Bronchial epithelial cell (primary cell): ENCODE data around the gene MGST3. TPM values are rescaled to one million over a fixed set of nuclear protein-coding genes. Genes with fewer than 3 reads are reported as not detected.

ENCODE experiments used
- DNase-seq: peaks from one replicate; pipeline ENCODE4 v3.0.0-alpha.2; 2010; ENCODE audit warnings: low read depth
- FAIRE-seq: peaks from 2 replicates; lab custom pipeline; 2011; peaks lifted over from hg19 to GRCh38; lab: Jason Lieb, UNC
- H3K27me3 ChIP-seq: 2 replicates; pipeline ENCODE4 v1.5.1; 2011; ENCODE audit warnings: low read length; ENCODE audit not compliant: control insufficient read depth, insufficient read depth
- H3K36me3 ChIP-seq: 2 replicates; pipeline ENCODE4 v1.5.1; 2011; ENCODE audit warnings: low read length; ENCODE audit not compliant: control insufficient read depth, insufficient read depth
- H3K4me3 ChIP-seq: 2 replicates; pipeline ENCODE4 v1.5.1; 2011; ENCODE audit warnings: mild to moderate bottlenecking, low read depth, low read length, control low read depth
- total RNA-seq: library from RNA; depleted of rRNA; stranded (reverse); fragments of >200 nt; gene quantifications from 2 replicates; pipeline ENCODE4 v1.2.1, GENCODE V29; 2014
- TF ChIP-seq, protein P1 (sequence below): IDR thresholded peaks from 2 replicates; pipeline ENCODE4 v1.5.1; 2011; ENCODE audit warnings: mild to moderate bottlenecking, moderate library complexity, low read length, control low read depth, inconsistent platforms; ENCODE audit not compliant: insufficient read depth, severe bottlenecking

The MGST3 gene
- total RNA-seq, 1 donor from 2014 or later: 50.3 TPM

DNA sequence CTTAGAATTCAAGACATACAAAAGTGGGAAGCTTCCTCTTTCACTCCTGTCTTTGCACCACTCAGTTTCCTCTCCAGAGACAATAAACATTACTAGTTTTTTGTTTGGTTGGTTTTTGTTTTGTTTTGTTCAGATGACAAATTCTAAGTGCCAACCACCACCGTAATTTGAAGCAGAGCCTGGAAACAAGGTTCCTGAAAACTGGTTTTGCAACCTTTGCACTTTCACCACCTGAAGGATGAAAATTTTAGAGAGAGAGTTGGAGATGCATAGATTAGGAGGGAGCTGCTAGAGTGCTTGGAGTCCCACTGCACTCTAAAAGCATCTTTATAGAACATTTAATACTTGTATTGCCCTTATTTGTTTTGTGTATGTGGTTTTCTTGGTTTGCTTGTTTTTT is 20.2 kb upstream of the MGST3 start:
- FAIRE-seq: no peak
- H3K4me3 ChIP-seq: no peak overlapping the region
- no peaks in the 10 kb centered on the region for H3K27me3 ChIP-seq

DNA sequence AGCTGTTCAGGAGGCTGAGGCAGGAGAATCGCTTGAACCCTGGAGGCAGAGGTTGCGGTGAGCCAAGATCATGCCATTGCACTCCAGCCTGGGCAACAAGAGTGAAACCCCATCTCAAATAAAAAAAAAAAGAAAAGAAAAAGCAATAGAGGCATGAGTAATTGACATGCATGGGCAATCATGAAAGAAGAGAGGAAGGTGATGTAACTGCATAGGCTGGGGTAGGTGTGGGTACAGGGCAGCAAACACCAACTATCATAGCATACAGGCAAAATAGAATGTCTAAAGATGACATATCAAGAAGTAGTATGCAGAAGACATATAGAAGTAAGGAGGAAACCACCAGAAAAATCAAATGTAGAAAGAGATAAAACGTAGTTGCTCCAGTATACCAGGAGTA is 19.0 kb upstream of the MGST3 start:
- TF ChIP-seq, protein P1, sequence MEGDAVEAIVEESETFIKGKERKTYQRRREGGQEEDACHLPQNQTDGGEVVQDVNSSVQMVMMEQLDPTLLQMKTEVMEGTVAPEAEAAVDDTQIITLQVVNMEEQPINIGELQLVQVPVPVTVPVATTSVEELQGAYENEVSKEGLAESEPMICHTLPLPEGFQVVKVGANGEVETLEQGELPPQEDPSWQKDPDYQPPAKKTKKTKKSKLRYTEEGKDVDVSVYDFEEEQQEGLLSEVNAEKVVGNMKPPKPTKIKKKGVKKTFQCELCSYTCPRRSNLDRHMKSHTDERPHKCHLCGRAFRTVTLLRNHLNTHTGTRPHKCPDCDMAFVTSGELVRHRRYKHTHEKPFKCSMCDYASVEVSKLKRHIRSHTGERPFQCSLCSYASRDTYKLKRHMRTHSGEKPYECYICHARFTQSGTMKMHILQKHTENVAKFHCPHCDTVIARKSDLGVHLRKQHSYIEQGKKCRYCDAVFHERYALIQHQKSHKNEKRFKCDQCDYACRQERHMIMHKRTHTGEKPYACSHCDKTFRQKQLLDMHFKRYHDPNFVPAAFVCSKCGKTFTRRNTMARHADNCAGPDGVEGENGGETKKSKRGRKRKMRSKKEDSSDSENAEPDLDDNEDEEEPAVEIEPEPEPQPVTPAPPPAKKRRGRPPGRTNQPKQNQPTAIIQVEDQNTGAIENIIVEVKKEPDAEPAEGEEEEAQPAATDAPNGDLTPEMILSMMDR: no peak
- no peak for FAIRE-seq
- Histone ChIP-seq H3K36me3 (no peaks in the 10 kb centered on the region), H3K4me3 (no peak overlapping the region), H3K27me3 (no peaks in the 10 kb centered on the region)
- DNase-seq: peak; percentile 52

More for the DNA sequence above, 20.2 kb upstream of the MGST3 start:
- TF ChIP-seq, protein P1: no peak
- no peaks in the 10 kb centered on the region for H3K36me3 ChIP-seq
- peak; percentile 14 for DNase-seq

DNA sequence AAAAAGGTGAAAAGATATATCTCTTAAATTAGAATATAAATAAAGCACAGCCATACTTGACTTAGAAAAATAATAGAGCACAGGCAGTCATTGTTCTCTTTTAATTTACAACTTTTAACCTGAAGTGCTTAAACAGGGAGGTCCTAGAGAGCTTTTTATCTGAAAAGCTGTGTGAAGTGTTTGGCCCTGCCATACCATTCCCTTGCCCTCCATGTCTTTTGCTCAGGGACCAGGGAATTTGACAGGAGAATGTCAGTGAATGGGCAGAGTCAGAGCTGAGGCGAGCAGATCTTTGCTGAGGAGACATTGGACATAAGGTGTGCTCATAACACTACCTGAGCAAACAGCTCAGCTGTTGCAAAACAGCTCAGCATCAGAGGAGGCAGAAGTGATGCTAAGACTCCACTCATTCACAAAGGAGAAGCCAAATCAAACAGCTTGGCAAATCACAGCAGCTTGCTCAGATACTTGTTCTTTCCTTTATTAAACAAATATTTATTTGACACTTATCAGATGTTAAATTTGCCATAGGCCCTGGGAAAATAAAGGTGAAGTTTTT is 14.9 kb upstream of the MGST3 start:
- Histone ChIP-seq H3K27me3 (no peaks in the 10 kb centered on the region), H3K36me3 (no peaks in the 10 kb centered on the region), H3K4me3 (no peak overlapping the region)
- DNase-seq (no peak), FAIRE-seq (no peak)
- TF ChIP-seq, protein P1: no peak

DNA sequence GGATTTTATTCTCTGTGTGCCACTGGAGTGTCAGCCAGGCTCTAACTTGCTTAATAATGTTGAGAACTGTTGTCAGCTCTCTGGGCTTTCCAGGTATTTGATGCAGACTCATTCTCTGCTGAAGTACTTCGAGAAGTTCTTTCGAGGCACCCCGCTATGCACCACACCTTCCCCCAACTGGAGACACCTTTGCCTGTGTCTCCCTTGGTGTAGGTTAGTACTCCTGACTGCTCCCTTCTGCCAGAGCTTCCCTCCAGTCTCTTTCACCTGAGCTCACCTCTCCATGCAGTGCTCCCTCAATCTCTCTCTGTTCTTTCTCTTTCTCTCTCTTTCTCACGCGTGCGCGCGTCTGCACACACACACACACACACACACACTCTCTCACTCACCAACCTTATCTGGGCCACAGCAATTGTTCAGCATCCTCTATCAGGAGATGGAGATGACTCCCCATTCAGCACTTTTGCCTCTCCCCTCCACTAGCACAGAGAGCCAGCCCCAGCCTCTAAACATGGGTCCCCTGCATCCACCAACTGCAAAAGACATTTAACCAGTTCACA is 14.0 kb upstream of the MGST3 start:
- DNase-seq (no peak), FAIRE-seq (no peak)
- H3K27me3 ChIP-seq: no peaks in the 10 kb centered on the region
- H3K4me3 ChIP-seq: no peak overlapping the region
- no peaks in the 10 kb centered on the region for H3K36me3 ChIP-seq
- TF ChIP-seq, protein P1: no peak

DNA sequence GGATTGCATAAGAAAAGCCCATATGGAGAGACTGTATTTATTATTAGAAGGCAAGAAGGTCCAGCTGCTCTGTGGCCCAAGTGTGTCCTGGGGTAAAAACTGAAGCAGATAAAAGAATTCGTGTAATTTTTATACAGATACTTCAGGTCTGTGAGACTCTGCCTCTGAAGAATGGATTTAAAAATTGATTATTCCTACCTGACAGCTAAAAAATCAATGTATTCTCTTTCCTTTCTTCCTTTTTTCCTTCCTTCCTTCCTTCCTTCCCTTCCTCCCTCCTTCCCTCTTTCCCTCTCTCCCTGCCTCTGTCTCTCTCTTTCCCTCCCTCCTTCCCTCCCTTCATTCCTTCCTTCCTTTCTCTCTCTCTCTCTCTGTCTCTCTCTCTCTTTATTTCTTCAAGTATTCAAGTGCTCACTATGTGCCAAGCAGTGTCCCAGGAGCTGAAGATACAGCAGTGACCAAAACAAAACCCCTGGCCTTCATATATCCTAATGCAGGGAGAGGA is 11.3 kb upstream of the MGST3 start:
- Histone ChIP-seq H3K36me3 (no peaks in the 10 kb centered on the region), H3K4me3 (no peak overlapping the region), H3K27me3 (no peaks in the 10 kb centered on the region)
- DNase-seq (no peak), FAIRE-seq (no peak)
- TF ChIP-seq, protein P1: no peak
